ENCODE data around the gene EN1. TPM values are rescaled to one million over a fixed set of nuclear protein-coding genes. Genes with fewer than 3 reads are reported as not detected.

EN1 gene
- total RNA-seq, 1 experiment from 2014 or later, result not detected

GRCh38 chr2:118846442-118846952 is 951 bp downstream of the EN1 start:
- no peaks in the 10 kb centered on the region for H3K9me3 ChIP-seq (ENCODE audit: low read depth, low read length, poor library complexity, severe bottlenecking)
- no peak overlapping the region for H3K27ac ChIP-seq (ENCODE audit: low read depth, low read length, poor library complexity, severe bottlenecking)
- TF ChIP-seq EZH2 (IDR thresholded peaks at IDR 0.05; ENCODE audit: borderline replicate concordance, low read depth, low read length, poor library complexity, severe bottlenecking), result no peak
- TF ChIP-seq, protein P1, sequence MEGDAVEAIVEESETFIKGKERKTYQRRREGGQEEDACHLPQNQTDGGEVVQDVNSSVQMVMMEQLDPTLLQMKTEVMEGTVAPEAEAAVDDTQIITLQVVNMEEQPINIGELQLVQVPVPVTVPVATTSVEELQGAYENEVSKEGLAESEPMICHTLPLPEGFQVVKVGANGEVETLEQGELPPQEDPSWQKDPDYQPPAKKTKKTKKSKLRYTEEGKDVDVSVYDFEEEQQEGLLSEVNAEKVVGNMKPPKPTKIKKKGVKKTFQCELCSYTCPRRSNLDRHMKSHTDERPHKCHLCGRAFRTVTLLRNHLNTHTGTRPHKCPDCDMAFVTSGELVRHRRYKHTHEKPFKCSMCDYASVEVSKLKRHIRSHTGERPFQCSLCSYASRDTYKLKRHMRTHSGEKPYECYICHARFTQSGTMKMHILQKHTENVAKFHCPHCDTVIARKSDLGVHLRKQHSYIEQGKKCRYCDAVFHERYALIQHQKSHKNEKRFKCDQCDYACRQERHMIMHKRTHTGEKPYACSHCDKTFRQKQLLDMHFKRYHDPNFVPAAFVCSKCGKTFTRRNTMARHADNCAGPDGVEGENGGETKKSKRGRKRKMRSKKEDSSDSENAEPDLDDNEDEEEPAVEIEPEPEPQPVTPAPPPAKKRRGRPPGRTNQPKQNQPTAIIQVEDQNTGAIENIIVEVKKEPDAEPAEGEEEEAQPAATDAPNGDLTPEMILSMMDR (conservative IDR thresholded peaks at IDR 0.05; ENCODE audit: low read depth, low read length), result no peak
- peak overlapping the region; percentile 27 for H3K4me3 ChIP-seq (ENCODE audit: low read depth, low read length, poor library complexity, severe bottlenecking)
- BruUV-seq (replicated peaks), result no TSS peak
- CTCF ChIA-PET, result no interaction called here
- peaks cover 79% of the 10 kb centered on the region for H3K27me3 ChIP-seq (replicated peaks; ENCODE audit: insufficient read depth, low read depth, low read length, poor library complexity)
- POLR2A ChIA-PET (ENCODE audit: low non-redundant PET), result no interaction called here
- intact Hi-C loops (cut with micrococcal nuclease; ENCODE audit: unreplicated experiment), result no loop called here
- no peaks in the 10 kb centered on the region for H3K36me3 ChIP-seq (ENCODE audit: insufficient read depth, low read length, poor library complexity, severe bottlenecking)
- DNase-seq (ENCODE audit: low spot score), result no peak
- peaks cover 14% of the 10 kb centered on the region for H3K4me1 ChIP-seq (ENCODE audit: insufficient read depth, low read length, poor library complexity, severe bottlenecking)

DNA sequence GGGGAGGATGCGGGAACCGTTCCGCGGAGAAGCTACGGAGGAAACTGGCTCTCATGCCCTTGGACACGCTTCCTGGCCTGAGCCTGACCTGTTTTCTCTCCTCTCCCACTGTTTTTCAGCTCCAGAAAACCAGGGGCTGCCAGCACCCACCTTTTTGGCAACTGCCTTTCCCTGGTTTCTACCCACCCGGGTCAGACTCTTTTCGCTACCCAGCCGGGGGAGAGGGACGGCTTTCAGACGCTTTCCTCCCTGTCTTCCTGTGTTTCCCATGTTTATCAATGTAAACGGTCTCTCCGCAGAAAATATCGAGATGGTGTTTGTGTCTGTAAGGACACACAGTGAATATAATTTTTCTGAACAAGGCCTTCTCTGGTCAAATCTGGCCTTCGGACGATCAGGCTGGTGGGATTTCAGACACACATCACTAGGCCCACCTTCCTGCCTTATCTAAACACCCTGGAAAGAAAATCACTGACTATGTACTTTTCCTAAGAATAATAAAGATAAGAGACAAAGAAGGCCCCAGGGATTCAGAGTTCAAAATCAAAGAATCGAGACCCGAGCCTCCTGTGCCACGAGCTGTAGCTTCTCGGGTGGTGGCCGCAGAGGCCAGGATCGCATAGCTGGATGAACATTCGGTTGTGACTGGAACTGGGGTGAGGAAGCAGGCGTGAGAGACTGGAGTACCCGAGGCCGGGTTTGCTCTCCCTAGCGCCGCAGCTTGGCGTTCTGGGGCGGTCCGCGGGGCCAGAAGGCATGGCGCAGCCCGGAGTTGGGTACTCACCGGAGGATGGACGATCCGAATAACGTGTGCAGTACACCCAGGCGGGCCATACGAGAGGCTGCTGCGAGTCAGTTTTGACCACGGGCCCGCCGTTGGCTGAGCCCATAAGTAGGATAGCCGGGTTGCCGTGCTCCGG is 1.7 kb downstream of the EN1 start:
- CTCF ChIA-PET, result no interaction called here
- Histone ChIP-seq H3K27ac (ENCODE audit: low read depth, low read length, poor library complexity, severe bottlenecking) (no peak overlapping the region), H3K36me3 (ENCODE audit: insufficient read depth, low read length, poor library complexity, severe bottlenecking) (no peaks in the 10 kb centered on the region), H3K9me3 (ENCODE audit: low read depth, low read length, poor library complexity, severe bottlenecking) (no peaks in the 10 kb centered on the region), H3K4me1 (ENCODE audit: insufficient read depth, low read length, poor library complexity, severe bottlenecking) (peaks cover 14% of the 10 kb centered on the region), H3K27me3 (replicated peaks; ENCODE audit: insufficient read depth, low read depth, low read length, poor library complexity) (peaks cover 72% of the 10 kb centered on the region), H3K4me3 (ENCODE audit: low read depth, low read length, poor library complexity, severe bottlenecking) (no peak overlapping the region)
- intact Hi-C loops (cut with micrococcal nuclease; ENCODE audit: unreplicated experiment), result no loop called here
- no peak for DNase-seq (ENCODE audit: low spot score)
- no TSS peak for BruUV-seq (replicated peaks)
- TF ChIP-seq EZH2 (IDR thresholded peaks at IDR 0.05; ENCODE audit: borderline replicate concordance, low read depth, low read length, poor library complexity, severe bottlenecking), result peak; percentile 67
- TF ChIP-seq, protein P1 (conservative IDR thresholded peaks at IDR 0.05; ENCODE audit: low read depth, low read length), result no peak
- POLR2A ChIA-PET (ENCODE audit: low non-redundant PET), result no interaction called here

DNA sequence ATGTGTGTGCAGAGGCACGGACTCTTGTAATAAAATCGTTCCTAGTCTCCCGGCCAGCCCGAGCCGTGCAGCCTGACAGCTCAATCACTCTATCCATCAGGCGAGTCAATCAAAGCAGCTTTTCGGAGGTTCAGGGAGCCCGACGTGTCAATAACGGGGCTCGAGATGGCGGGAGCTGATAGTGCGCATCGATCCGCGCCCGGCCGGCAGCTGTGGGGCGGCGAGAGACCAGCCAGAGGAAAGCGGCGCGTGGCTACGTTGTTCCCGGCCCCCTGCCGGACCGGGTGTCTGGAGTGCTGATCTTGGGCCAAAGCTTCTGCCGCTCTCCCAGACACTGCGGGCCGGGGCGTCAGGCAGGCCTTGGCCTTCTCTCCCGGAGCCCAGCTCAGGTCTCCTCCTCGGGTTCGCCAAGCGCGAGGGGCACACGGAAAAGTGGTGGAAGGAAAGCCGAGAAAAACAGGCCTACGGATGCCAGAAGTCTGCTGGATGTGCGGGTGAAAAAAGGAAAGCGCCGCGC is 2.4 kb downstream of the EN1 start:
- TF ChIP-seq, protein P1 (conservative IDR thresholded peaks at IDR 0.05; ENCODE audit: low read depth, low read length), result no peak
- TF ChIP-seq EZH2 (IDR thresholded peaks at IDR 0.05; ENCODE audit: borderline replicate concordance, low read depth, low read length, poor library complexity, severe bottlenecking), result no peak
- intact Hi-C loops (cut with micrococcal nuclease; ENCODE audit: unreplicated experiment), result no loop called here
- Histone ChIP-seq H3K9me3 (ENCODE audit: low read depth, low read length, poor library complexity, severe bottlenecking) (no peaks in the 10 kb centered on the region), H3K36me3 (ENCODE audit: insufficient read depth, low read length, poor library complexity, severe bottlenecking) (no peaks in the 10 kb centered on the region), H3K27ac (ENCODE audit: low read depth, low read length, poor library complexity, severe bottlenecking) (no peak overlapping the region), H3K4me3 (ENCODE audit: low read depth, low read length, poor library complexity, severe bottlenecking) (no peak overlapping the region), H3K27me3 (replicated peaks; ENCODE audit: insufficient read depth, low read depth, low read length, poor library complexity) (peaks cover 64% of the 10 kb centered on the region), H3K4me1 (ENCODE audit: insufficient read depth, low read length, poor library complexity, severe bottlenecking) (peaks cover 14% of the 10 kb centered on the region)
- no peak for DNase-seq (ENCODE audit: low spot score)
- ChIA-PET CTCF (no interaction called here), POLR2A (ENCODE audit: low non-redundant PET) (no interaction called here)
- BruUV-seq (replicated peaks), result no TSS peak
